ENCODE results near the gene DEPDC4.
"Not testable (repeated sequence)": the region's sequence is repeated elsewhere in the genome, so short reads cannot be mapped to it uniquely, and the experiment has no call there.

The DEPDC4 gene

DNA sequence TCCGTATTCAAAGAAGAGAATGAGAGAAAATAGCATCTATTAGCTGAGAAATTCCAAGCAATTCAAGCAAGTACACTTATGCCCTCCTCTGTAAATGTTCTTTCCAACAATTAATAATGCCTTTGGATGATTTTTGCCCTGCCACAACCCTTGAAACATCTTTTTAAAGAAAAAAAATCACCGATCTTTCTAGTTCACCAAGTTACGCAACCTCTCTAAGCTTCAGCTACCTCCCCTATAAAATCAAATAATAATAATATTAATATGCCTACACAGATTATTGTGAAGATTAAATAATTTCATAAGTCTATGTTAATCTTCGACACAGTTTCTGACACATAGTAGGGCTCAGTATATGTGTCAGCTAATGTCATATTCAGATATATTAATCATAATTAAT lies 19.1 kb downstream of the DEPDC4 start:
- ChIA-PET CTCF (interaction anchor here (0.6 kb wide), 1 partner anchor 29 kb away, joined by 5 read pairs; no protein-coding TSS in a partner anchor), POLR2A (ENCODE audit: low non-redundant PET) (no interaction called here)
- TF ChIP-seq, protein P1, sequence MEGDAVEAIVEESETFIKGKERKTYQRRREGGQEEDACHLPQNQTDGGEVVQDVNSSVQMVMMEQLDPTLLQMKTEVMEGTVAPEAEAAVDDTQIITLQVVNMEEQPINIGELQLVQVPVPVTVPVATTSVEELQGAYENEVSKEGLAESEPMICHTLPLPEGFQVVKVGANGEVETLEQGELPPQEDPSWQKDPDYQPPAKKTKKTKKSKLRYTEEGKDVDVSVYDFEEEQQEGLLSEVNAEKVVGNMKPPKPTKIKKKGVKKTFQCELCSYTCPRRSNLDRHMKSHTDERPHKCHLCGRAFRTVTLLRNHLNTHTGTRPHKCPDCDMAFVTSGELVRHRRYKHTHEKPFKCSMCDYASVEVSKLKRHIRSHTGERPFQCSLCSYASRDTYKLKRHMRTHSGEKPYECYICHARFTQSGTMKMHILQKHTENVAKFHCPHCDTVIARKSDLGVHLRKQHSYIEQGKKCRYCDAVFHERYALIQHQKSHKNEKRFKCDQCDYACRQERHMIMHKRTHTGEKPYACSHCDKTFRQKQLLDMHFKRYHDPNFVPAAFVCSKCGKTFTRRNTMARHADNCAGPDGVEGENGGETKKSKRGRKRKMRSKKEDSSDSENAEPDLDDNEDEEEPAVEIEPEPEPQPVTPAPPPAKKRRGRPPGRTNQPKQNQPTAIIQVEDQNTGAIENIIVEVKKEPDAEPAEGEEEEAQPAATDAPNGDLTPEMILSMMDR (conservative IDR thresholded peaks at IDR 0.05; ENCODE audit: low read depth) = no peak
- H3K27ac ChIP-seq = no peak overlapping the region
- DNase-seq (ENCODE audit: low spot score) = no peak

DNA sequence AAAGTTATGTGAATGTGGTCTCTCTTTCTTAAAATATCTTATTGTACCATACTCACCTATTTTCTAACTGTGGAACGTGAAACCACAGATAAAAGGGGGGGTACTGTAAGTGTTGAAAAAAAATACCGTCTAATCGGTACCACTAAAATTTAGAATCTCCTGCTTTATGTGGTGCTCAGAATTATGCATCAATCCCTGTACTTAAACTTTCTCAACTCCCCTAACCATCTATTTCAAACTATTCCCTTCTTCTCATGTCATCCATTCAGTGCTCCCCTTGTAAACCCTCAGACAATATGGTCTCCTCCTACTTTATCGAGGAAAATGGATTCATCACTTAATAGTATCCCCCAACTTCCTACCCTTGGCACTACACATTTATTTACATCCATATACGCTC lies 23.7 kb downstream of the DEPDC4 start:
- no peak overlapping the region for H3K27ac ChIP-seq
- no peak for DNase-seq (ENCODE audit: low spot score)
- CTCF ChIA-PET = no interaction called here
- TF ChIP-seq, protein P1 (conservative IDR thresholded peaks at IDR 0.05; ENCODE audit: low read depth) = no peak
- POLR2A ChIA-PET (ENCODE audit: low non-redundant PET) = no interaction called here

DNA sequence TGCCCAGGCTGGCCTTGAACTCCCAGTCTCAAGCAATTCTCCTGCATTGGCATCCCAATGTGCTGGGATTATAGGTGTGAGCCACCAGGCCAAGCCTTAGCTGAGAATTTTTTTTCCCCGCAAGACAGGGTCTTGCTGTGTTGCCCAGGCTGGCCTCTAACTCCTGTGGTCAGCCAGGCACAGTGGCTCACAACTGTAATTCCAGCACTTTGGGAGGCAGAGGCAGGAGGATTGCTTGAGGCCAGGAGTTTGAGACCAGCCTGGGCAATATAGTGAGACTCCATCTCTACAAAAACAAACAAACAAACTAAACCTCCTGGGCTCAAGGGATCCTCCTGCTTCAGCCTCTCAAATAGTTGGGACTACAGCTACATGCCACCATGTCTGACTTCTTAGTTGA lies 27.3 kb downstream of the DEPDC4 start:
- ChIA-PET CTCF (no interaction called here), POLR2A (ENCODE audit: low non-redundant PET) (no interaction called here)
- TF ChIP-seq, protein P1 (conservative IDR thresholded peaks at IDR 0.05; ENCODE audit: low read depth) = no peak
- no peak overlapping the region for H3K27ac ChIP-seq
- no peak for DNase-seq (ENCODE audit: low spot score)

DNA sequence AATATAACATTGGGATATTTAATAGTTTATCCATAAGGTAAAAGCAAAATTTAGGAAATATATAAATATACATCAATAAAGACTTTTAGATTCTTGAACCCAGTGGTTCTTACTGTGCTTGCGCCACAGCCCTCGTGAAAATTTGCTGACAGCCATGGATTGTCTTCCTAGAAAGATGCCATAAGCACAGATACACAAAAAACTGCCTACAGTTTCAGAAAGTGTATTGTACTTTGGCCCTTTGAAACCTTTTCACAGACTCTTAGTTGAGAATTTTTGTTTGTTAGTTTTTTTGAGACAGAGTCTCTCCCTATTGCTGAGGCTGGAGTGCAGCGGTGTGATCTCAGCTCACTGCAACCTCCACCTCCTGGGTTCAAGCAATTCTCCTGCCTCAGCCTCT lies 28.1 kb downstream of the DEPDC4 start:
- H3K27ac ChIP-seq = no peak overlapping the region
- no peak for DNase-seq (ENCODE audit: low spot score)
- POLR2A ChIA-PET (ENCODE audit: low non-redundant PET) = no interaction called here
- CTCF ChIA-PET = no interaction called here
- TF ChIP-seq, protein P1 (conservative IDR thresholded peaks at IDR 0.05; ENCODE audit: low read depth) = no peak

DNA sequence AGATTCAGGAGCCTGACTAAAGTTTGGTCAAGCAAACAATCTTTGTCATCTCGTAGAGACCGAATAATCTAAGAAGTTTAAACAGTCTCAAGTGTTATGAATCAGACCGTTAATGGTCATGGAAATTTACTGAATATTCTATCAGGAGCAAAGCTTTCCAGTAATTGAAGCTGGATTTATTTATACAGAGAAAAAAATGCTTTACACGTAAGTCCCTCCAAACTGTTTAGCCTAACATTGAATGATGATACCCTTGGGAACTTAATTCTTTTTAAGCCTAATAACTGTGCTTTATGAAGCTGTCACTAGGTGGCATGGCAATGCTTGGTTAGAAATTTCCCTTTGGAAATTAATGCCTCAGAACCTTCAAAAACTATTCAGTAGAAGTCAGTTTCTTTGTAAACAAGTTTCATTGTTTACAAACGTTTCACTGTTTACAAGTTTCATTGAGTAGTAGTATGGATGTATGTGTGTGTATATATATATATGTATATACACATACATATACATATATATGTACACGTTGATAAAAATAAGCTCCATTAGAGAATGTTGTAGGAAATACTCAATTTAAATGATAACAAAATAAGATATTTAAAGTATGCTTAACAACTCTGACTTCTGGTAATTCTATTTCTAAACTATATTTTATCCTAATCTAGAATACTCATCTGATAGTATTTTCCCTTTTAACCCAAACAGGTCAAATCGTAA lies 32.1 kb downstream of the DEPDC4 start:
- ChIA-PET CTCF (interaction anchor here (0.6 to 1.4 kb wide), 9 partner anchors 74 to 553 kb away, joined by 3 to 9 read pairs (median 4); no protein-coding TSS in a partner anchor), POLR2A (ENCODE audit: low non-redundant PET) (no interaction called here)
- DNase-seq (ENCODE audit: low spot score) = peak; percentile 30
- TF ChIP-seq, protein P1 (conservative IDR thresholded peaks at IDR 0.05; ENCODE audit: low read depth) = peak; percentile 83
- H3K27ac ChIP-seq = no peak overlapping the region

DNA sequence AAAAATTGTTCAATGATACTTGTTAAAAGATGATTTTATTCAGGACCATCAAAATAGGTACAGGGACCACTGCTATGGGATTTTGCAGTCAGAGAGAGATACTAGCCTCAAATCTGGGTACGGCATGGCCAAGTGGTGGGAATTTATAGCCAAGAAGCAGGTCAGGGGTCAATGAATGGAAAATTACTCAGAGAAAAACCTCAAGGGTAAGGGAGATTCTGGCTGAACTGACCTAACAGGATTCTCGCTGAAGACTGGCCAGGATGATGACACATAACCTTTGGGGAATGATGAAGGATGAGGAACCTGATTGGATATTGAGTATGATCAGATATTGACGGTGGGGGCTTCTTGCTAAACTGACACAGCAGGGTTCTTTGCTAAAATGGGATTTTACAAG lies 32.7 kb downstream of the DEPDC4 start:
- ChIA-PET CTCF (interaction anchor here (0.7 to 1.4 kb wide), 5 partner anchors 88 to 553 kb away, joined by 3 to 6 read pairs (median 4); no protein-coding TSS in a partner anchor), POLR2A (ENCODE audit: low non-redundant PET) (no interaction called here)
- DNase-seq (ENCODE audit: low spot score) = no peak
- no peak overlapping the region for H3K27ac ChIP-seq
- TF ChIP-seq, protein P1 (conservative IDR thresholded peaks at IDR 0.05; ENCODE audit: low read depth) = no peak

DNA sequence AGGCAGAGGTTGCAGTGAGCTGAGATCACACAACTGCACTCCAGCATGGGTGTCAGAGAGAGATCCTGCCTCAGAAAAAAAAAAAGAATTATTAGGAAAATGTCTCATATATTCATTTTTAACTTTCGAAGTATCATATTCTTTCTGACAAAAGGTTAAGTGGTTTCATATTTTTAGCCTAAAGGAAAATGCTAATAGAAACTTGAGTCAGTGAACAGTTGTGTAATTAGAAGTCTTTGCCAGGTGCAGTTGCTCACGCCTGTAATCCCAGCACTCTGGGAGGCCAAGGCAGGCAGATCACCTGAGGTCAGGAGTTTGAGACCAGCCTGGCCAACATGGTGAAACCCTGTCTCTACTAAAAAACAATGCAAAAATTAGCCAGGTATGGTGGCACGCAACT lies 35.0 kb downstream of the DEPDC4 start:
- H3K27ac ChIP-seq; DNase-seq (ENCODE audit: low spot score); POLR2A ChIA-PET (ENCODE audit: low non-redundant PET): not testable (repeated sequence)
- CTCF ChIA-PET = interaction anchor here (0.6 to 0.8 kb wide), 2 partner anchors 37 to 324 kb away, joined by 3 to 4 read pairs; no protein-coding TSS in a partner anchor
